HFFc6 (cell line): Measurements from ENCODE around the gene PGRMC1. TPM values are rescaled to one million over a fixed set of nuclear protein-coding genes. Genes with fewer than 3 reads are reported as not detected.

Source experiments
- DNase-seq: peaks from one replicate; pipeline ENCODE4 v3.0.0-alpha.2; 2018
- H3K27ac Mint-ChIP-seq: 2 replicates; pipeline ENCODE4 v1.8.0; 2020; ENCODE audit warnings: mild to moderate bottlenecking, mixed read lengths
- H3K27me3 Mint-ChIP-seq: 2 replicates; pipeline ENCODE4 v1.8.0; 2021; ENCODE audit warnings: mild to moderate bottlenecking, moderate library complexity, mixed read lengths; ENCODE audit not compliant: insufficient read depth
- H3K36me3 Mint-ChIP-seq: 2 replicates; pipeline ENCODE4 v1.8.0; 2021; ENCODE audit warnings: low read depth, mixed read lengths
- H3K4me1 Mint-ChIP-seq: 2 replicates; pipeline ENCODE4 v1.8.0; 2020; ENCODE audit warnings: low read depth, mixed read lengths
- H3K4me3 Mint-ChIP-seq: 2 replicates; pipeline ENCODE4 v1.8.0; 2020; ENCODE audit warnings: mild to moderate bottlenecking, moderate library complexity, mixed read lengths
- H3K9me3 Mint-ChIP-seq: 2 replicates; pipeline ENCODE4 v1.8.0; 2020; ENCODE audit warnings: mild to moderate bottlenecking, mixed read lengths
- long read RNA-seq: library from polyadenylated mRNA; unstranded; transcript quantifications from one replicate; pipeline ENCODE4 v2.0.0, GENCODE V29; 2019
- total RNA-seq, 6 experiments: library from RNA; stranded (reverse); fragmentation: NEBNext Ultra II Directional; extraction: Animal tissue kit (Norgen Biotek cat#: 25700); gene quantifications; 2 replicates in 1 of 6; 3 replicates in 5 of 6; pipeline ENCODE4 v1.2.3, GENCODE V29; 2021
- TF ChIP-seq, protein P1 (sequence below): fragments of 200-600 bp; sonication (generic); IDR thresholded peaks from 2 replicates; pipeline ENCODE4 v1.5.0; 2021; ENCODE audit warnings: antibody characterized with exemption, mild to moderate bottlenecking

The PGRMC1 gene
- 100 to 1,000 TPM; 145 to 161 (median 151) TPM for total RNA-seq
- long read RNA-seq, transcript PGRMC1-201 (3 exons, 1,911 nt): major isoform, 252 of 269 reads
- long read RNA-seq, partial matches to known transcripts: 15 of 269 reads
- long read RNA-seq, other reads (novel, unspliced or antisense): 2 of 269 reads

DNA sequence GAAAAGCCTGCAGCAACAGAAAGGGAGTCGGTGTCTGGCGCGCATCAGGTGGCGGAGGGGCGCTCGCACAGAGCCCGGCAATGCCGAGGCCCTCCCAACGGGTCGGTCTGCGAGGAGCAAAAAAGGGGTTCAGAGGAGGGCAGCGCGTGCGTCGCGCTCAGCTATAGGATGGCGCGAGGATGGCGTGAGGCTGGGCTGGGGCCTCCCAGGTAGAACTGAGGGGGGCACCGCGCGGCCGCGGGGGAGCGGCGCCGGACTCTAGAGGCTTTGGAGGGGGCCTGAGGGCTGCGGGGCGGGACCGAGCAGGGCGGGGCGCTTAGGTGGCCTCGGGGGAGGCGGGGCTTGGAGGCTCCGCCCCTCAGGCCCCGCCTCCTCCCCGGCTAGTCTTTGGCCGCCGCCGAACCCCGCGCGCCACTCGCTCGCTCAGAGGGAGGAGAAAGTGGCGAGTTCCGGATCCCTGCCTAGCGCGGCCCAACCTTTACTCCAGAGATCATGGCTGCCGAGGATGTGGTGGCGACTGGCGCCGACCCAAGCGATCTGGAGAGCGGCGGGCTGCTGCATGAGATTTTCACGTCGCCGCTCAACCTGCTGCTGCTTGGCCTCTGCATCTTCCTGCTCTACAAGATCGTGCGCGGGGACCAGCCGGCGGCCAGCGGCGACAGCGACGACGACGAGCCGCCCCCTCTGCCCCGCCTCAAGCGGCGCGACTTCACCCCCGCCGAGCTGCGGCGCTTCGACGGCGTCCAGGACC is at the start of gene PGRMC1:
PGRMC1 (plus strand) TSS at position 414 of the 751 bp plus-strand sequence; CDS start at position 493, 79 bp downstream.
- H3K9me3 Mint-ChIP-seq: no peaks in the 10 kb centered on the region; the same call in 1 of the 2 replicates
- DNase-seq: peak; percentile 73
- H3K27ac Mint-ChIP-seq: peak within 1 kb of the TSS; percentile 95
- TF ChIP-seq, protein P1, sequence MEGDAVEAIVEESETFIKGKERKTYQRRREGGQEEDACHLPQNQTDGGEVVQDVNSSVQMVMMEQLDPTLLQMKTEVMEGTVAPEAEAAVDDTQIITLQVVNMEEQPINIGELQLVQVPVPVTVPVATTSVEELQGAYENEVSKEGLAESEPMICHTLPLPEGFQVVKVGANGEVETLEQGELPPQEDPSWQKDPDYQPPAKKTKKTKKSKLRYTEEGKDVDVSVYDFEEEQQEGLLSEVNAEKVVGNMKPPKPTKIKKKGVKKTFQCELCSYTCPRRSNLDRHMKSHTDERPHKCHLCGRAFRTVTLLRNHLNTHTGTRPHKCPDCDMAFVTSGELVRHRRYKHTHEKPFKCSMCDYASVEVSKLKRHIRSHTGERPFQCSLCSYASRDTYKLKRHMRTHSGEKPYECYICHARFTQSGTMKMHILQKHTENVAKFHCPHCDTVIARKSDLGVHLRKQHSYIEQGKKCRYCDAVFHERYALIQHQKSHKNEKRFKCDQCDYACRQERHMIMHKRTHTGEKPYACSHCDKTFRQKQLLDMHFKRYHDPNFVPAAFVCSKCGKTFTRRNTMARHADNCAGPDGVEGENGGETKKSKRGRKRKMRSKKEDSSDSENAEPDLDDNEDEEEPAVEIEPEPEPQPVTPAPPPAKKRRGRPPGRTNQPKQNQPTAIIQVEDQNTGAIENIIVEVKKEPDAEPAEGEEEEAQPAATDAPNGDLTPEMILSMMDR: no peak
- H3K27me3 Mint-ChIP-seq: peaks cover 8% of the 10 kb centered on the region
- peaks cover 9% of the 10 kb centered on the region for H3K36me3 Mint-ChIP-seq
- H3K4me1 Mint-ChIP-seq: peaks cover 49% of the 10 kb centered on the region
- H3K4me3 Mint-ChIP-seq: peak within 1 kb of the TSS; percentile 95

DNA sequence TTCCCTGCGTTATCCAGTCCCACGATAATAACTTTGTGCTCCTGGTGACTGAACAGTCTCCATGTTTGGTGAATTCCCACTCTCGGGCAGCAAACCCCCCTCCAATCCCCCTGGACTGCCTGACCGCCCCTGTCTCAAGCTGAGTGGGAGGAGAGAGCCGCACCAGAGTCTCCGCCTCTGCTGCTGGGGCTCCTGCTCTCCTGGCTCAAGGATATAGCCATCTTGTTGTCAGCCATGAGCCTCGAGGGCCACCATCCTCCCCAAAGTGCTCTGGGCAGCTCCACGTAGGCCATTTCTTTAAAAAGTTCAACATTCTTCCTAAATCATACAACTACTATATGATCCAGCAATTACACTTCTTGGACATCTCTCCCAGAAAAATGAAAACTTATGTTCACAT is 49.3 kb upstream of the PGRMC1 start:
- H3K9me3 Mint-ChIP-seq: no peaks in the 10 kb centered on the region

DNA sequence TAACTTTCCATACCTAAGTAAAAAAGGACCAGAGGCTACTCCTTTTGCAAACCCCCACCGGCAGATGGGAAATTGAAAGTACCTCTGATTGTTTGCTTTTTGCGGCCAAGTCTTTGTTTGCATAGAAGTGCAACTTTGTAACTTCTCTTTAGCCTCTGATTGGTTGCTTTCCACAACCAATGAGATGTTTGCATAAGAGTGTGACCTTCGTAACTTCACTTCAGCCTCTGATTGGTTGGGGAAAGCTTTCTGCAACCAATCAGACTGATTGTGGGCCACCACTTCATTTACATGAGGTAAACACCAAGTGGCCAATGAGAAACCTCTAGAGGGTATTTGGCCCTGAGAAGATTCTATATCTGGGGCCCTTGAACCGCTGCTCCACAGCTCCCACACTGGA is 48.8 kb upstream of the PGRMC1 start:
- H3K36me3 Mint-ChIP-seq: no peaks in the 10 kb centered on the region
- H3K27ac Mint-ChIP-seq: no peak overlapping the region
- peaks cover 5% of the 10 kb centered on the region; the same call in 1 of the 2 replicates for H3K4me1 Mint-ChIP-seq
- H3K9me3 Mint-ChIP-seq: no peaks in the 10 kb centered on the region
- peaks cover 11% of the 10 kb centered on the region for H3K27me3 Mint-ChIP-seq
- TF ChIP-seq, protein P1: no peak
- no peak for DNase-seq
- H3K4me3 Mint-ChIP-seq: peak overlapping the region; percentile 20; the same call in 1 of the 2 replicates

More for the DNA sequence above, 49.3 kb upstream of the PGRMC1 start:
- TF ChIP-seq, protein P1: no peak
- H3K4me3 Mint-ChIP-seq: peak overlapping the region; percentile 20; the same call in 1 of the 2 replicates
- no peak overlapping the region for H3K27ac Mint-ChIP-seq
- peaks cover 5% of the 10 kb centered on the region; the same call in 1 of the 2 replicates for H3K4me1 Mint-ChIP-seq
- DNase-seq: no peak
- H3K36me3 Mint-ChIP-seq: no peaks in the 10 kb centered on the region
- H3K27me3 Mint-ChIP-seq: peaks cover 9% of the 10 kb centered on the region

DNA sequence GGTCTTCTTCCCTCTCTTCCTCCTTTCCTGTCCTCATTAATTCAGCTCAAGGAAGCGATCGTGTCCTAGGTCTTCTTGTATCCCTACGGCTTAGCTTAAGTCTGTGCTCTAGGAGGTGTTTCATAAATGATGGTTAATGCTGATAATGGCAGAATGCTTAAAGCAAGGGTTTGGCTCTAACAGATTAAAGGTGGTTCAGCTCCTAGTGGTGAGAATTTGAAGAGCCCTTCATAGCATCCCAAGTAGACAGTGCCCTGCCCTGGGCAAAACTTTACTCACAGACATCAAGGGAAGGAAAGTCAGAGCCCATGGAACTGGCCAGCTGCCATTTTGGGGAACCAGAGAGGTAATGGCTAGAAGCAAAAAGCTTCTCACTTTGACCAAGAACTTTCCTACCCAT is 47.0 kb upstream of the PGRMC1 start:
- H3K4me1 Mint-ChIP-seq: peaks cover 5% of the 10 kb centered on the region; the same call in 1 of the 2 replicates
- TF ChIP-seq, protein P1: peak; percentile 17; the same call in 1 of the 2 replicates
- no peaks in the 10 kb centered on the region for H3K36me3 Mint-ChIP-seq
- H3K27me3 Mint-ChIP-seq: peaks cover 20% of the 10 kb centered on the region
- no peak overlapping the region for H3K4me3 Mint-ChIP-seq
- no peaks in the 10 kb centered on the region for H3K9me3 Mint-ChIP-seq
- no peak overlapping the region for H3K27ac Mint-ChIP-seq
- no peak for DNase-seq

DNA sequence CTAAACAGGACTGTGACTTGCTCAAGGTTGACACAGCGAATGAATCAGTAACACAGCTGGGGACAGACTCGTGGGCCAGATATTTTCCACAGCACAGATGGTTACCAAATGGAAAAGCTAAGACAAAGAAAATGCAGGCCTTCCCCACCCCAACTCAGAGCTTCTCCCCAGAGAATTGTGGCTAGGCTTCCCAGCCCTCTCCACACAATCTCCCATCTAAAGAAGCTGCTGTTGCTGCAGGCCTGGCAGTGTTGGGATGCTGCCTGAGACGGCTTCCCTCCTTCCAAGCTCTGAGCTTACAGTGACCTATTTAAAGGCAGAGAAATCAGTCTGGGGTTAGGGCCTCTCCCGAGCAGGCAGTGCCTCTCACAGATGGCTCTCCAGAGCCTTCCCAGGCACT is 46.5 kb upstream of the PGRMC1 start:
- Mint-ChIP-seq H3K36me3 (no peaks in the 10 kb centered on the region), H3K27me3 (peaks cover 23% of the 10 kb centered on the region), H3K27ac (no peak overlapping the region), H3K9me3 (no peaks in the 10 kb centered on the region), H3K4me1 (peaks cover 5% of the 10 kb centered on the region; the same call in 1 of the 2 replicates), H3K4me3 (no peak overlapping the region)
- no peak for DNase-seq
- TF ChIP-seq, protein P1: no peak
